NCI-H526 treated with DMSO at 0.1 percent for 48 hours (cell line): ENCODE measurements around the gene FYTTD1.

Experiments used
- DNase-seq: peaks from one replicate; lab custom pipeline; 2025; lab: John Stamatoyannopoulos, UW

Gene FYTTD1

GRCh38 chr3:197833930-197834715 lies 84.4 kb downstream of the FYTTD1 start:
- DNase-seq, result no peak

GRCh38 chr3:197835509-197835908 lies 85.8 kb downstream of the FYTTD1 start:
- no peak for DNase-seq

- no peak for DNase-seq
Measured at GRCh38 chr3:197836244-197836643, 86.6 kb downstream of the FYTTD1 start.
